ENCODE data around the gene TYSND1.
A peak's percentile ranks its signal among the peaks of the same experiment; 100 is the strongest.
"Not testable (repeated sequence)": the region's sequence is repeated elsewhere in the genome, so short reads cannot be mapped to it uniquely, and the experiment has no call there.

Gene TYSND1

GRCh38 chr10:70183304-70183703, 36.8 kb upstream of the TYSND1 start:
- Histone ChIP-seq H3K4me3 (ENCODE audit: low read length in 2 of 2) (no peak overlapping the region), H3K9me3 (ENCODE audit: control insufficient read depth in 2 of 2, low read length in 2 of 2) (no peaks in the 10 kb centered on the region)

GRCh38 chr10:70179209-70179608, 32.7 kb upstream of the TYSND1 start:
- H3K27me3 ChIP-seq (ENCODE audit: control insufficient read depth in 1 of 2, insufficient read depth in 2 of 2, low read length in 2 of 2); H3K36me3 ChIP-seq (ENCODE audit: control insufficient read depth in 2 of 2, insufficient read depth in 2 of 2, low read length in 2 of 2); H3K27ac ChIP-seq (ENCODE audit: low read length); H3K9ac ChIP-seq (ENCODE audit: low read length in 2 of 2); H3K4me1 ChIP-seq (ENCODE audit: control insufficient read depth, insufficient read depth, low read length); H3K4me3 ChIP-seq (ENCODE audit: low read length in 2 of 2); H3K9me3 ChIP-seq (ENCODE audit: control insufficient read depth in 2 of 2, low read length in 2 of 2): not testable (repeated sequence)

More at GRCh38 chr10:70183304-70183703, 36.8 kb upstream of the TYSND1 start:
- Histone ChIP-seq H3K4me1 (ENCODE audit: control insufficient read depth, insufficient read depth, low read length) (no peaks in the 10 kb centered on the region), H3K27me3 (ENCODE audit: control insufficient read depth in 1 of 2, insufficient read depth in 2 of 2, low read length in 2 of 2) (no peaks in the 10 kb centered on the region), H3K36me3 (ENCODE audit: control insufficient read depth in 2 of 2, insufficient read depth in 2 of 2, low read length in 2 of 2) (no peaks in the 10 kb centered on the region), H3K27ac (ENCODE audit: low read length) (no peak overlapping the region), H3K9ac (ENCODE audit: low read length in 2 of 2) (no peak overlapping the region)

- no peaks in the 10 kb centered on the region for H3K4me1 ChIP-seq (ENCODE audit: control insufficient read depth, insufficient read depth, low read length)
- H3K36me3 ChIP-seq (ENCODE audit: control insufficient read depth in 2 of 2, insufficient read depth in 2 of 2, low read length in 2 of 2) = no peaks in the 10 kb centered on the region
- peaks cover 0 to 2% of the 10 kb centered on the region in 2 donors for H3K27me3 ChIP-seq (ENCODE audit: control insufficient read depth in 1 of 2, insufficient read depth in 2 of 2, low read length in 2 of 2)
- H3K9me3 ChIP-seq (ENCODE audit: control insufficient read depth in 2 of 2, low read length in 2 of 2) = no peaks in the 10 kb centered on the region
- H3K9ac ChIP-seq (ENCODE audit: low read length in 2 of 2) = no peak overlapping the region
- no peak overlapping the region for H3K4me3 ChIP-seq (ENCODE audit: low read length in 2 of 2)
- H3K27ac ChIP-seq (ENCODE audit: low read length) = no peak overlapping the region
These were observed 31.7 kb upstream of the TYSND1 start for GRCh38 chr10:70178139-70178725.

GRCh38 chr10:70176441-70176840, 29.9 kb upstream of the TYSND1 start:
- Histone ChIP-seq H3K9ac (ENCODE audit: low read length in 2 of 2) (no peak overlapping the region), H3K27ac (ENCODE audit: low read length) (no peak overlapping the region), H3K36me3 (ENCODE audit: control insufficient read depth in 2 of 2, insufficient read depth in 2 of 2, low read length in 2 of 2) (no peaks in the 10 kb centered on the region), H3K9me3 (ENCODE audit: control insufficient read depth in 2 of 2, low read length in 2 of 2) (no peaks in the 10 kb centered on the region), H3K4me3 (ENCODE audit: low read length in 2 of 2) (no peak overlapping the region), H3K4me1 (ENCODE audit: control insufficient read depth, insufficient read depth, low read length) (no peaks in the 10 kb centered on the region), H3K27me3 (ENCODE audit: control insufficient read depth in 1 of 2, insufficient read depth in 2 of 2, low read length in 2 of 2) (peaks cover 0 to 2% of the 10 kb centered on the region in 2 donors)

- Histone ChIP-seq H3K36me3 (ENCODE audit: control insufficient read depth in 2 of 2, insufficient read depth in 2 of 2, low read length in 2 of 2) (no peaks in the 10 kb centered on the region), H3K27me3 (ENCODE audit: control insufficient read depth in 1 of 2, insufficient read depth in 2 of 2, low read length in 2 of 2) (peaks cover 0 to 2% of the 10 kb centered on the region in 2 donors), H3K9me3 (ENCODE audit: control insufficient read depth in 2 of 2, low read length in 2 of 2) (no peaks in the 10 kb centered on the region), H3K9ac (ENCODE audit: low read length in 2 of 2) (no peak overlapping the region), H3K27ac (ENCODE audit: low read length) (no peak overlapping the region), H3K4me1 (ENCODE audit: control insufficient read depth, insufficient read depth, low read length) (no peaks in the 10 kb centered on the region), H3K4me3 (ENCODE audit: low read length in 2 of 2) (no peak overlapping the region)
These were observed 29.0 kb upstream of the TYSND1 start for GRCh38 chr10:70175516-70175915.

DNA sequence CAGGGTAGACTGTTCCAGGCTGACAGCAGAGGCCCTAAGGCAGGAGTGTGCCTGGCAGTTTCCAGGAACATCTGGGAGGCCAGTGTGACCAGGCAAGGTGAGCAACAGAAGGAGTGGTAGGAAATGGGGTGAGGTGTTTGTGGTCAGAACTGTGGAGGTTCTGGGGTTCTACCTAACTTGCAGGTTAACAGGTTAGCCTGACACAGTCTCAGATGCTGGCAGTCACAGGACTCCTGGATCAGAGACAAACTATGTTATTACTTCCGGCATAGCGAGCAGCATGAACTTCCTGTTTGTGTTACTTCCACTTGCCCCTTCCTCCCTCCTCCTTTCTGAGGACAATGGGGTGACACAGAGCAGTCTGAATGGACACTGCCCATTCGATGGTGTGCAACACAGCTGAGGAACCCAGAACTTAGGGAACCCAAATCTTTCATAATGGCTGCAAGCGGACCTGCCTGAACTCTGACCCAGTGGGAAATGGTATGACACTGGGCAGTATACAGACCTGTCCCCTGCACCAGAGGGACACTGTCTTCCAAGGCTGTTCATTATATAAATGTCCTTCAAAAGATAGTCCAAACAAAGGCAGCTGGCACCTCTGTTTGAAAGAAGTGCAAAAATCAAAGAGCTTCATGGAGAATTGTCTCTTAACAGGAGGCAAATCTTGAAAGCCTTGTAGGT, 27.7 kb upstream of the TYSND1 start:
- H3K9ac ChIP-seq (ENCODE audit: low read length in 2 of 2) = no peak overlapping the region
- H3K4me3 ChIP-seq (ENCODE audit: low read length in 2 of 2) = no peak overlapping the region

GRCh38 chr10:70169649-70170364, 23.3 kb upstream of the TYSND1 start:
- H3K36me3 ChIP-seq (ENCODE audit: control insufficient read depth in 2 of 2, insufficient read depth in 2 of 2, low read length in 2 of 2) = peaks cover 0 to 4% of the 10 kb centered on the region in 2 donors
- peak overlapping the region; percentile 91 to 95 for H3K4me3 ChIP-seq (ENCODE audit: low read length in 2 of 2)
- peak overlapping the region; percentile 92 to 95 for H3K9ac ChIP-seq (ENCODE audit: low read length in 2 of 2)
- no peaks in the 10 kb centered on the region for H3K27me3 ChIP-seq (ENCODE audit: control insufficient read depth in 1 of 2, insufficient read depth in 2 of 2, low read length in 2 of 2)
- H3K9me3 ChIP-seq (ENCODE audit: control insufficient read depth in 2 of 2, low read length in 2 of 2) = no peaks in the 10 kb centered on the region
- peak overlapping the region; percentile 83 for H3K27ac ChIP-seq (ENCODE audit: low read length)
- peaks cover 9% of the 10 kb centered on the region for H3K4me1 ChIP-seq (ENCODE audit: control insufficient read depth, insufficient read depth, low read length)

More for the DNA sequence above, 27.7 kb upstream of the TYSND1 start:
- Histone ChIP-seq H3K9me3 (ENCODE audit: control insufficient read depth in 2 of 2, low read length in 2 of 2) (no peaks in the 10 kb centered on the region), H3K27me3 (ENCODE audit: control insufficient read depth in 1 of 2, insufficient read depth in 2 of 2, low read length in 2 of 2) (peaks cover 0 to 2% of the 10 kb centered on the region in 2 donors), H3K4me1 (ENCODE audit: control insufficient read depth, insufficient read depth, low read length) (peaks cover 6% of the 10 kb centered on the region), H3K36me3 (ENCODE audit: control insufficient read depth in 2 of 2, insufficient read depth in 2 of 2, low read length in 2 of 2) (no peaks in the 10 kb centered on the region), H3K27ac (ENCODE audit: low read length) (no peak overlapping the region)

- Histone ChIP-seq H3K27me3 (ENCODE audit: control insufficient read depth in 1 of 2, insufficient read depth in 2 of 2, low read length in 2 of 2) (no peaks in the 10 kb centered on the region), H3K9me3 (ENCODE audit: control insufficient read depth in 2 of 2, low read length in 2 of 2) (no peaks in the 10 kb centered on the region), H3K27ac (ENCODE audit: low read length) (no peak overlapping the region), H3K9ac (ENCODE audit: low read length in 2 of 2) (peak overlapping the region; percentile 92 to 95), H3K4me1 (ENCODE audit: control insufficient read depth, insufficient read depth, low read length) (peaks cover 9% of the 10 kb centered on the region), H3K36me3 (ENCODE audit: control insufficient read depth in 2 of 2, insufficient read depth in 2 of 2, low read length in 2 of 2) (peaks cover 0 to 4% of the 10 kb centered on the region in 2 donors), H3K4me3 (ENCODE audit: low read length in 2 of 2) (peak overlapping the region; percentile 91 to 95)
These were observed 22.5 kb upstream of the TYSND1 start for GRCh38 chr10:70169011-70169410.

- no peak overlapping the region for H3K27ac ChIP-seq (ENCODE audit: low read length)
- no peaks in the 10 kb centered on the region for H3K27me3 ChIP-seq (ENCODE audit: control insufficient read depth in 1 of 2, insufficient read depth in 2 of 2, low read length in 2 of 2)
- no peaks in the 10 kb centered on the region for H3K9me3 ChIP-seq (ENCODE audit: control insufficient read depth in 2 of 2, low read length in 2 of 2)
- no peak overlapping the region for H3K4me3 ChIP-seq (ENCODE audit: low read length in 2 of 2)
- H3K36me3 ChIP-seq (ENCODE audit: control insufficient read depth in 2 of 2, insufficient read depth in 2 of 2, low read length in 2 of 2) = peaks cover 0 to 4% of the 10 kb centered on the region in 2 donors
- H3K4me1 ChIP-seq (ENCODE audit: control insufficient read depth, insufficient read depth, low read length) = peaks cover 14% of the 10 kb centered on the region
- H3K9ac ChIP-seq (ENCODE audit: low read length in 2 of 2) = no peak overlapping the region
These were observed 20.7 kb upstream of the TYSND1 start for GRCh38 chr10:70167246-70167645.

DNA sequence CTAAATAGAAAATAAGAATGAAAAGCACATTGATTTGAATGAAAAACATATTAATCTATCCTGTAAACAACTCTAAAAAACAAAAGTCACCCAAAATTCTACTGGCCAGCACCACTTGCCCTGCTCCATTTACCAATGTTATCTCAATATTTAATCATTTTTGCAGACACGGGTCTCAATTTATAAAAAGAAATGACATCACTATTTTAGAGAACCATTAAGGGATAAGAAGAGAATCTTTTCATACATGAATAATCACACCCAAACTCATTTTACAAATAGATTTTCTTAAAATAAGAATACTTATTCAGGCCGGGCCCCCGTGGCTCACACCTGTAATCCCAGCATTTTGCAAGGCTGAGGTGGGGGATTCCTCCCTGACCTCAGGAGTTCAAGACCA, 19.9 kb upstream of the TYSND1 start:
- H3K4me3 ChIP-seq (ENCODE audit: low read length in 2 of 2) = no peak overlapping the region
- peaks cover 0 to 4% of the 10 kb centered on the region in 2 donors for H3K36me3 ChIP-seq (ENCODE audit: control insufficient read depth in 2 of 2, insufficient read depth in 2 of 2, low read length in 2 of 2)
- no peak overlapping the region for H3K27ac ChIP-seq (ENCODE audit: low read length)
- H3K9me3 ChIP-seq (ENCODE audit: control insufficient read depth in 2 of 2, low read length in 2 of 2) = no peaks in the 10 kb centered on the region
- H3K4me1 ChIP-seq (ENCODE audit: control insufficient read depth, insufficient read depth, low read length) = peaks cover 14% of the 10 kb centered on the region
- H3K27me3 ChIP-seq (ENCODE audit: control insufficient read depth in 1 of 2, insufficient read depth in 2 of 2, low read length in 2 of 2) = no peaks in the 10 kb centered on the region
- no peak overlapping the region for H3K9ac ChIP-seq (ENCODE audit: low read length in 2 of 2)

Measured in stomach smooth muscle (tissue), 2 donors.